Measurements from ENCODE around the gene NAALAD2.
A peak's percentile ranks its signal among the peaks of the same experiment; 100 is the strongest.
"Not testable (repeated sequence)": the region's sequence is repeated elsewhere in the genome, so short reads cannot be mapped to it uniquely, and the experiment has no call there.

NAALAD2 gene

DNA sequence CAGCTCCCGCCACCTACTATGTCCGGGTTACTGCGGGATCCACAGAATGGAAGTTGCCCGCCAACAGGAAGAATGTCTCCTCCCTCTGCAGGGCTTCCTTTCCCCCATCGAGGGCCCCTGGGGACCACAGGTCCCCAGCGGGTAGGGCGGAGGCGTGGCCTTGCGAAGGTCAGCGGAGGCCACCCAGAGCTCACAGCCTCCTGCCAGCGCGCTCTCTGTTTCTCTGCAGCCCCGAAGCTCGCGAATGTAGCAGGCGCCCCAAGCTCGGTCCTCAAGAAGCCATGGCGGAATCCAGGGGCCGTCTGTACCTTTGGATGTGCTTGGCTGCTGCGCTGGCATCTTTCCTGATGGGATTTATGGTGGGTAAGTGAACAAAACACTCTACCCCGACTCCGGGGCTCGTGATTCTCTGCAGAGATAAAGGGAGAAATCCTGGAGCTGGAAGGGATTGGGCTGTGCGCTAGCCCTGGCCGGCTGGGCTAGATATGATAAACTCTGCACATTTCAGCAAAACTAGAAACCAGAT, at the start of gene NAALAD2:
Gene NAALAD2, plus strand, starts transcription at position 186 of the 526 bp plus-strand sequence. Its CDS starts 96 bp downstream, at position 282.
- DNase-seq (ENCODE audit: low spot score), result peak; percentile 74

DNA sequence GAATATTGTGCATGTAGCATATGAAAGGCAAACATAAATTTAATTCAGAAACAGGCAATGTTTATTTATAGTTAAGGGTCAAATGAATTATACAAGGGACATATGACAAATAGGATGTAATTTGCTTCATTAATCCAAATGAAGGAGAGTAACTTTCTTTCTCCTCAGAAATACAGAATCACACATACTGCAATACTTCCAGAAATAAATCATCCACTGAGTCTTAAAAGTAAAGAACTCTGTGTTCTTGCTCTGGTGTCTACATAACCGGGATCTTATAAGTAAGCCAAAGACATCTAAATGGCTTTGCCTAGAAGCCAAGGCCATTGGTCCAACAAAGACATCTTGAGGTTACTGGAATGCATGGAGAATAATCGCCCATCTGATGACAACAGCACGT, 48.8 kb upstream of the NAALAD2 start, which contains the start of gene UBTFL1:
Gene UBTFL1, plus strand, starts transcription at position 301 of the 400 bp plus-strand sequence. Its CDS starts 0 bp downstream, at position 301.
- not testable (repeated sequence) for DNase-seq (ENCODE audit: low spot score)

DNA sequence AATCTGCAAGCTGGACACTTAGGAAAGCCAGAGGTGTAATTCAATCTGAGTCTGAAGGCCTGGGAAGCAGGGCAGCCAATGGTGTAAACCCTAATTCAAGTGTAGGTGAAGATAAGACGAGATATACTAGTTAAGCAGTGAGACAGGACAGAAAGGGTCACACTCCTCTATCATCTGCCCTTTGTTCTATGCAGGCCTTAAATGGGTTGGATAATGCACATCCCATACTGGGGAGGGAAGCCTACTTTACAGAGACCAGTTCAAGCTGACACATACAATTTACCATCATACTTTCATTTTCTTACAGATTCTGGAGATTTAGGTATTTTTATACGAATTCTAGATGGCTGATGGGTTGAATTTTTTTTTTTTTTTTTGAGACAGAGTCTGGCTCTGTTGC, 45.7 kb upstream of the NAALAD2 start:
- DNase-seq (ENCODE audit: low spot score), result not testable (repeated sequence)

DNA sequence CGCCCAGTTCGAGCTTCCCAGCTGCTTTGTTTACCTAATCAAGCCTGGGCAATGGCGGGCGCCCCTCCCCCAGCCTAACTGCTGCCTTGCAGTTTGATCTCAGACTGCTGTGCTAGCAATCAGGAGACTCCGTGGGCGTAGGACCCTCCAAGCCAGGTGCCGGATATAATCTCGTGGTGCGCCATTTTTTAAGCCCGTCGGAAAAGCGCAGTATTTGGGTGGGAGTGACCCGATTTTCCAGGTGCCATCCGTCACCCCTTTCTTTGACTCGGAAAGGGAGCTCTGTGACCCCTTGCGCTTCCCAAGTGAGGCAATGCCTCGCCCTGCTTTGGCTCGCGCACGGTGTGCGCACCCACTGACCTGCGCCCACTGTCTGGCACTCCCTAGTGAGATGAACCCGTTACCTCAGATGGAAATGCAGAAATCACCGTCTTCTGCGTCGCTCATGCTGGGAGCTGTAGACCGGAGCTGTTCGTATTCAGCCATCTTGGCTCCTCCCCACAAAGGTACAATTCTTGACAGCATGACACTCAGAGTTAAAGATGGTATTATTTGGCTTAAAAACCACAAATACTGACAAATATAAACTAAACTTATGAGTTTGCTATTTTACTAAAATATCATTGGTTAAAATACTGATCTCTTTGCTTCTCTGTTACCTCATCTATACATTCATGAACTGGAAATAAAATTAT, 39.1 kb upstream of the NAALAD2 start:
- not testable (repeated sequence) for DNase-seq (ENCODE audit: low spot score)

DNA sequence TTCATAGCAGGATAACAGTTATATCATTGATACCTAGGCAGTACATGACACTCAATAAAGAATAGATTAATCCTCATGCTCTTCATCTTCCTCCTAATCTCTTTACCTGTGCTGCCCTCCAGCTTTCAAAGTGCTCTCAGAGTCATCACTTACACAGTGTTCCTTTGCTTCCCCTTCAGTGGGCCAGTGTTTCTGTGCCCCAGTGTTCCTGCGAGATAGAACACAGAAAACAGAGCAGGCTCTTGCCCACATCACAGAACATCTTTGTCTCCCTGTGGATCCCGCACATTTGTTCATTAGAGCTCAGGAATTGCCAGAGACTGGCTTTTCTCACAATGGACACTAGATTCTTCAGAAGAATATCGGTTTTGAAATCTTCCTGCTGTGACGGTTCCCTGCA, 36.2 kb upstream of the NAALAD2 start:
- DNase-seq (ENCODE audit: low spot score), result not testable (repeated sequence)

DNA sequence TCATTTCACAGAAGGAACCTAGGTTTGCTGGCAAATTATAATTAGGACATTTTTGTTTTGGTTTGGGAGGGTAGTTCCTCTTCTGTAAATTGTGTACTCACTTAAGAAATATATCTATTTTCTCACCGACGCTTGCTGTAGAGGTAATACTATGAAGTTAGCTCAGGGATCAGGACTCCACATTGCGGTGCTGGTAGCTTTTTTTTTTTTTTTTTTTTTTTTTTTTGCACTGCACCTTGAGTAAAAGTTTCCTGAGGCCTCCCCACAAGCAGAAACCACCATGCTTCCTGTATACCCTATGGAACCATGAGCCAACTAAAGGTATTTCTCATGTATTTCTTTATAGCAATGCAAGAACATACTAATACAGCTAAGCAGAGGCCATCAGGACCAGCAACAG, 34.0 kb upstream of the NAALAD2 start:
- DNase-seq (ENCODE audit: low spot score), result no peak

DNA sequence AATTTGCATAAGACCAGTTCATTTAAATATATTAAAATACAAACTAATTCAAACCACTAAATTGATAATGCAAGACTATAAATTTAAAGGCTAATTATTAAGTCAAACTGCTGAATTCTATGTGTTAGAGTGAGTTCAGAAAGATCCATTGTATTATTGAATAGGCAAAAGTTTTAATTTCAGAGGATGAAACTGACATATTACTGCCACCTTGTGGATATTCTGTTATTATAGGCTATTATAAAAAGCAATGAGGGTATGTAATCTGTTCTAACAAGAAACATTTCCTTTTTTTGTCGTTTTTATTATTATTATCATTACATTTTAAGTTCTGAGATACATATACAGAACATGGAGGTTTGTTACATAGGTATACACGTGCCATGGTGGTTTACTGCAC, 20.9 kb upstream of the NAALAD2 start:
- no peak for DNase-seq (ENCODE audit: low spot score)

DNA sequence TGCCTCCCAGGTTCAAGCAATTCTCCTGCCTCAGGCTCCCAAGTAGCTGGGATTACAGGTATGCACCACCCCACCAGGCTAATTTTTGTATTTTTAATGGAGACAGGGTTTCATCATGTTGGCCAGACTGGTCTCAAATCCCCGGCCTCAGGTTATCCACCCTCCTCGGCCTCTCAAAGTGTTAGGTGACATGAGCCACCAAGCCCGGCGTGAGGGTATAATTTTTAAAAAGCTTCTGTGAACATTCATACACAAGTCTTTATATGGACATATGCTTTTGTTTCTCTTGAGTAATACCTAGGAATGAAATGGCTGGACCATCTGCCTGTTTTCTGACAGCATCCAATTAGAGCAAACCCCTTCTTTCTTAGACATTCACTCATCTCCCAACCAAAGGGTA, 14.3 kb upstream of the NAALAD2 start:
- no peak for DNase-seq (ENCODE audit: low spot score)

DNA sequence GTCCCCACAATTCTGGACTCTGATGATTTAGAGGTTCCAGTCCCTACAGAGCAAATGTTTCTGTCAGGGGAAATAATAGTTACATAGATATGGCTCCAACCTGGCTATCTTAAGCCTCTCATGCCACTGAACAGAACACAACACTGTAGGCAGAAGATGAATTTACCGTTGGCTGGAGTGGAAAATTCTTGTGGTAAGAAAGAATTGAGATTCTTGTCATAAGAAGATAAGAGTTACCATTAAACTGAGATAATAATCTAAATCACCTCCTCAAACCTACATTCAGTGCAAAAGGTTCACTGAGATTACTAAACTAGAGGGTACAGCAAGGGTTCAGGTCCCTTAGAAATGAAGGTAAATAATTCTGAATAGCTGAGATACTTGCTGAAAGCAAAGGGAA, 10.1 kb upstream of the NAALAD2 start:
- DNase-seq (ENCODE audit: low spot score), result no peak

DNA sequence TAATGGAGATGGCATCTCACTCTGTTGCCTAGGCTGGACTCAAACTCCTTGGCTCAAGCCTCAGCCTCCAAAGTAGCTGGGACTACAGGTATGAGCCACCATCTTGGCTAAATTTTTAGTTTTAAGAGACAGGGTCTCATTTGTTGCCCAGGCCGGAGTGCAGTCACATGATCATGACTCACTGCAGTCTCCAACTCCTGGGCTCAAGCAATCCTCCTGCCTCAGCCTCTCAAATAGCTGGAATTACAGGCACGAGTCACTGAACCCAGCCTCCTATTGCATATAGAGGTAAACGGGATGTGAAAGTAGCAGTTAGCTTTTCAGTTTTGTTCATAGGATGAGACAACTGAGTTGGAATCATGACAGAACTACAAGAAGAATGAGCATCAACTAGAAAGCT, 9.5 kb upstream of the NAALAD2 start:
- DNase-seq (ENCODE audit: low spot score), result no peak

DNA sequence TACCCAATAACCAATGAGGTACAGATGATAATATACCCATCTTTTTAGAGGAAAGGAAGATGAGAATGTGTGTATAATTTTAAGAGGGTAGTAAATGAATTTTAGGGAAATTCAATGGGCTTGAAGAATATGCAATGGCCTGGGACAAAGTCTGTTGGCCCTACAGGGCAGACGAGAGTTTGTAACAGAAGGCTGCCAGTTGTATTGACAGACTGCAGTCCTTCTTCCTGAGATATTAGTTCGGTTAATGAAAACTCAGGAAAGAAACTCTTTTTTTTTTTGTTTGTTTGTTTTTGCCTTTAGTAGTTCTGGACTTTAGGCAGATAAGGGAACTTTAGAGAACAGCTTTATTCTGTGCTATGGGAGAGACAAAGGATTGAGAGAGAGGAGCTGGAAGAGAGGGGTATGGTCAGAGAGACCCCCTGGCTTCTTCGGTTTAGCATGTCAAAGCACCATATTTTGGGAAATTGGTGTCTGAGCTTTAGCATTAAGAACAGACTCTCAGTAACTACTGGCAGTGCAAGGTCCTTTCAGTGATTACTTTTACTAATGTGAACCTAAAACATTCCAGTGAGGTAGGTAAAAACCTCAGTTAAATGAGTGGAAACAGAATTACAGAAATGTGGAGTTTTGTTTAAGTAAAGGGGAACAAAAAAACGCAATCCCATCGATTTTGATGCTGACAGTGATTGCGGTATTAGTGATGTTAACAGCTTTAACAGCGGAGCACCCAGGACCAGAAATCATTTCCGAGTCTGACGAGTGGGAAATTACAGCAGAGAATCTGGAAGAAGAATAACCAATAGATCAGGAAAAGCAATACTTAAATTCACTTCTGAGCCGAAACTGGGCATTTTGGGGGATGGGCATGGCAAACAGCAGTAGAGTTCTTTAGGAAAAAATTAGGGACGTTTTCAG, 644 bp upstream of the NAALAD2 start:
- no peak for DNase-seq (ENCODE audit: low spot score)

DNA sequence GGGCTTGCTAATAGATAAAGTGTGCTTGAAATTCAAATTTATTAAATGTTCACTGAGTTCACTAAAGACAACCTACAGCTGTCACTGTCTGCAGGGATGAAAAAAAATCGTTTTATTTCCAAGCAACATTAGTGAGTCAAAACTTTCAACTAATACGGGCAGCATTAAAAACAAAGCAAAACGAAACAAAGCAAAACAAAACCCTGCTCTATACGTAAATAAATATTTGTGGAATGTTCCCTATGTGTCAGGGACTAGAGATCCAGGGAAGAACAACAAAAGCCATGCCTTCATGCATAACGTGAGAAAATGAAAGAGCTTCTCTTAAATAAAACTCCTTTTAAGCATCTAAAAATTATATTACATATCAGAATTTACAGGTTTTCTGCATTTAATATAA, 553 bp downstream of the NAALAD2 start:
- DNase-seq (ENCODE audit: low spot score), result no peak

DNA sequence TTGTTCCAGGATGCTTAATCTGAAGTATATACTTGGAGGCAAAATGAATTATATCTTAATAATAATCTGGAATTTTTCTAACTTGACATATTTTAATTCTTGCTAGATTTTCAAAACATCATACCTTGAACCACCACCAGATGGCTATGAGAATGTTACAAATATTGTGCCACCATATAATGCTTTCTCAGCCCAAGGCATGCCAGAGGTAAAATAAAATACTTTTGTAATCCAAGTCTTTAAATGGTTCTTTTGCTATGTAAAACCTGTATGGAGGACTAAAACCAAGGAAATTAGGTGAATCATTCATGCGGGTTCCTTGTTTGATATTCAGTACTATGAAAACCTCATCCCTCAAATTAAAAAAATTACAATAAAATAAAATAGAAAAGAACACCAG, 14.4 kb downstream of the NAALAD2 start:
- DNase-seq (ENCODE audit: low spot score), result no peak

DNA sequence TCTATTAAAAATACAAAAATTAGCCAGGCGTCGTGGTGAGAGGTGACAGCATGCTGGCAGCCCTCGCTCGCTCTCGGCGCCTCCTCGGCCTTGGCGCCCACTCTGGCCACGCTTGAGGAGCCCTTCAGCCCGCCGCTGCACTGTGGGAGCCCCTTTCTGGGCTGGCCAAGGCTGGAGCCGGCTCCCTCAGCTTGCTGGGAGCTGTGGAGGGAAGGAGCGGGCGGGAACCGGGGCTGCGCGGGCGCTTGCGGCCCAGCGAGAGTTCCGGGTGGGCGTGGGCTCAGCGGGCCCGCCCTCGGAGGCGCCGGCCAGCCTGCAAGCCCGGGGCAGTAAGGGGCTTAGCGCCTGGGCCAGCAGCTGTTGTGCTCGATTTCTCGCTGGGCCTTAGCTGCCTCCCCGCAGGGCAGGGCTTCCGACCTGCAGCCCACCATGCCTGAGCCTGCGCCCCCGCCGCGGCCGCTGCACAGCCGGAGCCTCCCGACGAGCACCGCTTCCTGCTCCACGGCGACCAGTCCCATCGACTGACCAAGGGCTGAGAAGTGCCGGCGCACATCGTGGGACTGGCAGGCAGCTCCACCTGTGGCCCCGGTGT, 32.6 kb downstream of the NAALAD2 start:
- not testable (repeated sequence) for DNase-seq (ENCODE audit: low spot score)

DNA sequence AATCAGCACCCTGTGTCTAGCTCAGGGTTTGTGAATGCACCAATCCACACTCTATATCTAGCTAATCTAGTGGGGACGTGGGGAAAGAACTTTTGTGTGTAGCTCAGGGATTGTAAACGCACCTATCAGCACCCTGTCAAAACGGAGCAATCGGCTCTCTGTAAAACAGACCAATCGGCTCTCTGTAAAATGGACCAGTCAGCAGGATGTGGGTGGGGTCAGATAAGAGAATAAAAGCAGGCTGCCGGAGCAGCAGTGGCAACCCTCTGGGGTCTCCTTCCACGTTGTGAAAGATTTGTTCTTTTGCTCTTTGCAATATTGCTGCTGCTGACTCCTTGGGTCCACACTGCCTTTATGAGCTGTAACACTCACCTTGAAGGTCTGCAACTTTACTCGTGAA, 33.2 kb downstream of the NAALAD2 start:
- not testable (repeated sequence) for DNase-seq (ENCODE audit: low spot score)

DNA sequence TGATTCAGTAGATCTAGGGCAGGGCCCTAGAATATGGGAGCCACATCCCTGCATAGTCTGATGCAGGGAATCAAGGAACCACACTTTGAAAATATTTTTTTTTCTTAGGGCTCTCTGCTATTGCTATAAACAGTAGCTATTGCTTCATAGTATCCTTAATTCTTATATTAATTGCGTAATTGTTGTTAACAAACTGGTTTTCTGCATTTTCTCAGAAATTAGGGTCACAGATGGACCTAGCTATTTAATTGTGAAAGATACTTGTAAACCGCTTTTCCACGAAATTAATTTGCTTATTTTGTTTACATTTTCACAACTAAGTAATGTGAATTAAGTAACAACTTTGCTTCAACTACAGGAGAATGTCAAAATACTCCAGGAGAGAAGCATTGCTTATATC, 34.1 kb downstream of the NAALAD2 start:
- DNase-seq (ENCODE audit: low spot score), result no peak

DNA sequence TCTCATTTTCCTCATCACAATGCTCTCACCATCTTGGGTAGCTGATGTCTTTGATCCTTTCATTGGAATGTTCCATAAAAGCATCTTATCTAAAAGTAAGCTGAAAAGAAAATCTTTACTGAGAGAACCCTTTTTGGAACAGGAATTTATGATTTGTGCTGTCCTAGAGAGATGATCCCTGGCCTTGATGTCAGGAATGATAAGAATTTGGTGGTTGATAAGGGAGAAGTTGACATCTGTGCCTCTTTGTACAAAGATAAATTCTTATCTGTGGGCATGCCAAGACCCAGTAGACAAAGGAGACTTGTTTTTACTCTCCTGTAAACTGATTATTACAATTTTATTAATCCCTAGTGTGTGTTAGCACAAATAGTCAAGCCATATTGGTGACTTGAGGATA, 36.9 kb downstream of the NAALAD2 start:
- no peak for DNase-seq (ENCODE audit: low spot score)

DNA sequence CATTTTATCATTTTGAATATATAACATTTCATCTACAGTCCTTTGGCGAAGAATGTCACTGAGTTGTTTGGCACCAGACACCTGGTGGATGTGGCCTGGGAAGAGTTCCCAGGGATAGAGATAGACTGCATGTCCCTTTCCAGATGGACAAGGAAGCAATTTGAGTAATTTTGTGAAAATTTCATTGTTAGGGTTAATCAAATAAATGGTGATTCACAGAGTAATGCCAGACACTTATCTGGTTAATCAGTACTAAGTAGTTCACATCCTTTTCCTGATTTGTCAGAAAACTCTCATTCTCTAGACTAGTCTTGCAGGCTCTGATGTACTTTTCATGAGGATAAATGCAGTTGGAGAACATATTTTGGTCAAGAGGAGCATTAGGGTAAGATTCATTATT, 41.6 kb downstream of the NAALAD2 start:
- DNase-seq (ENCODE audit: low spot score), result no peak

DNA sequence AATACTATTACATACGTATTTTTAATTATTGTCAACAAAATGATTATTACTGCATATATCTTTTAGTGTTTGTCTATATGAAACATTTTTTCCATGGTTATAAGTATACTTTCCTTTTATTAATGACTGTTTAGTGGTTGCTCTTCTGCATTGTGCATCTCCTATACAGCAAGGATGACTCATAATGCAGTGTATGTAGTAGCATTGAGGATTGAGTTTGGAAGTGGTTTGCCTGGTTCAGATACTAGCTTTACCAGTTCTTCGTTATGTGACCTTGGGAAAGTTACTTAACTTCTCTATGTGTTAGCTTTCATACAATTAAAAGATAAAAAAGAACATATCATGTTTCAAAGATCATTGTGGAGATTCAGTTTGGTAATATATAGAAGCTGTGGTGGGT, 44.3 kb downstream of the NAALAD2 start:
- no peak for DNase-seq (ENCODE audit: low spot score)

DNA sequence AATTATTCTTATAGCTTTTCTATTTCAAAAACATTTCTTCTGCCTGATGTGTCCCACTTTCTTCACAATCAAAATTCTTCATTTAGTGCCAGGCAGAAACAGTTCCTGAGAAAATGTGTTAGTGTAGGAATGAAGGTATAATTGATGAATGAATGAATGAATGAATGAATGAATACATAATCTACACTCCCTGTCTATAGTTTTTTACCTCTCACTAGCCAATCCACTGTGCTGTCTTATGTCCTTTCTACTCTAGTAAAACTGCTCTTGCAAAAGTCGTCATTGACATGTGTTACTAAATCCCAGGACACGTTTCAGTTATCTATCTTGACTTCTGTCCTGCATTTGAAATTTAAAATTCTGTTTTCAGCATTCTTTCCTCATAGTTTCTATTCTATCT, 45.5 kb downstream of the NAALAD2 start:
- no peak for DNase-seq (ENCODE audit: low spot score)

DNA sequence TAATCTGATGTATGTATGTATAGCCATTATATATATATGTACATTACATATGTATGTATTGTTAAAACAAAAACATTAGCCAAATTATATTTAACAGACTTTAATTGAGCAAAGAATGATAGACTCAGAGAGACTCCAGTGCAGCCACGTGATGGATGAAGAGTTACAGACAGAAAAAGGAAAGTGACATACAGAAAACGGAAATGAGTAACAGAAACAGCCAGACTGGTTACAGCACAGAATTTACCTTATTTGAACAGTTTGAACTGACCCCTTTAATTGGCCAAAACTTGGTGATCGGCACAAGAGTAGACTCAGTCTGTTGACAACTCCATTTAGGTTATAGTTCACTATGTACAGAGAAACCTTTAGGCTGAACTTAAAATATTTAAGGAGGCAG, 53.4 kb downstream of the NAALAD2 start:
- no peak for DNase-seq (ENCODE audit: low spot score)

DNA sequence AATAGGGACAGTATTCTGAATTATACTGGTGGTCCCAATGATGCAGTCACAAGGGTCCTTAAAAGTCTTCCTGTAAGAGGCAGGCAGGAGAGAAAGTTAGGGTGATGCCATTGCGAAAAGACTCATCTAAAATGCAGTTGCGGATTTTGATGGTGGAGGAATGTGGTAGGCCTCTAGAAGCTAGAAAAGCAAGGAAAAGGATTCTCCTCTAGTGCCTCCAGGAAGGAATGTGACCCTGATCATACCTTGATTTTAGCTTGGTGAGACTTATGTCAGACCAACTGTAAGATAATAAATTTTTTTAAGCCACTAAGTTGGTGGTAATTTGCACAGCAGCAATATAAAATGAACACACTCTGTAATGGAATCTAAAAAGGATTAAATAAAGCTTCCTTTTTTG, 54.5 kb downstream of the NAALAD2 start:
- no peak for DNase-seq (ENCODE audit: low spot score)
